Measurements from ENCODE around the gene CCM2. TPM values are rescaled to one million over a fixed set of nuclear protein-coding genes. Genes with fewer than 3 reads are reported as not detected.

CCM2 gene
- total and polyA plus RNA-seq, 2 experiments from 2014 or later, result 24.9 to 40.1 TPM

GRCh38 chr7:44959433-44959951, 40.5 kb upstream of the CCM2 start (continued):
- TF ChIP-seq CTCF (conservative IDR thresholded peaks at IDR 0.05; ENCODE audit: low read depth in 2 of 2) (no peak), REST (IDR thresholded peaks at IDR 0.05; ENCODE audit: unreplicated experiment) (no peak), ZNF114 (CRISPR knock-in tag; IDR thresholded peaks at IDR 0.05) (no peak), JUNB (IDR thresholded peaks at IDR 0.05; ENCODE audit: unreplicated experiment) (no peak), ETS1 (IDR thresholded peaks at IDR 0.05) (no peak), STAT1 (IDR thresholded peaks at IDR 0.05; ENCODE audit: unreplicated experiment) (no peak), EZH2phosphoT487 (IDR thresholded peaks at IDR 0.05; ENCODE audit: unreplicated experiment) (no peak)

GRCh38 chr7:44960011-44960580, 39.9 kb upstream of the CCM2 start:
- Mint-ChIP-seq H3K9me3 (no peaks in the 10 kb centered on the region), H3K4me1 (no peaks in the 10 kb centered on the region), H3K27me3 (ENCODE audit: insufficient read depth, low read depth, poor library complexity) (peaks cover 24% of the 10 kb centered on the region), H3K36me3 (ENCODE audit: low read depth) (no peaks in the 10 kb centered on the region), H3K27ac (no peak overlapping the region), H3K4me3 (no peak overlapping the region)
- H2AFZ ChIP-seq, result no peak overlapping the region
- H3K27ac ChIP-seq (ENCODE audit: low read depth), result no peak overlapping the region
- H3K4me2 ChIP-seq, result no peak overlapping the region
- ATAC-seq (no peak), DNase-seq (ENCODE audit: low spot score) (no peak)
- no peak overlapping the region for H3K4me3 ChIP-seq
- 0 out of 2 replicates have a peak, but pooled peaks cover 4% of the 10 kb centered on the region for H3F3A ChIP-seq (replicated peaks; ENCODE audit: low read depth)
- H3K9me2 ChIP-seq (ENCODE audit: insufficient read depth), result no peaks in the 10 kb centered on the region
- no peaks in the 10 kb centered on the region for H4K20me1 ChIP-seq (replicated peaks; ENCODE audit: insufficient read depth)
- no peaks in the 10 kb centered on the region for H3K36me3 ChIP-seq (ENCODE audit: insufficient read depth)
- H3K27me3 ChIP-seq (ENCODE audit: insufficient read depth), result peaks cover 22% of the 10 kb centered on the region
- no peaks in the 10 kb centered on the region for H3K79me2 ChIP-seq (replicated peaks; ENCODE audit: insufficient read depth)
- no peaks in the 10 kb centered on the region for H3K4me1 ChIP-seq (ENCODE audit: insufficient read depth)
- TF ChIP-seq ZNF114 (CRISPR knock-in tag; IDR thresholded peaks at IDR 0.05), result no peak
- no peak for TF ChIP-seq EZH2phosphoT487 (IDR thresholded peaks at IDR 0.05; ENCODE audit: unreplicated experiment)
- no peak for TF ChIP-seq REST (IDR thresholded peaks at IDR 0.05; ENCODE audit: unreplicated experiment)

Data from GM23338 (cell line).